ENCODE data around the gene DEDD.
"Not testable (repeated sequence)": the region's sequence is repeated elsewhere in the genome, so short reads cannot be mapped to it uniquely, and the experiment has no call there.

DEDD gene

GRCh38 chr1:161121834-161122233 lies 10.6 kb downstream of the DEDD start:
- DNase-seq = no peak

- DNase-seq = no peak
Measured at GRCh38 chr1:161121042-161121650, 11.3 kb downstream of the DEDD start.

- no peak for DNase-seq
Measured at GRCh38 chr1:161119092-161119903, 13.2 kb downstream of the DEDD start.

GRCh38 chr1:161117759-161118581 lies 14.5 kb downstream of the DEDD start, which contains the start of the genes NIT1 and PFDN2:
Gene NIT1, plus strand, starts transcription at chr1:161118105. Its CDS starts 72 bp downstream, at chr1:161118177.
Gene PFDN2, minus strand, starts transcription at chr1:161118037. Its CDS starts 11 bp downstream, at chr1:161118026.
- peak; percentile 75 for DNase-seq

GRCh38 chr1:161115961-161116360 lies 16.5 kb downstream of the DEDD start:
- DNase-seq = not testable (repeated sequence)

- no peak for DNase-seq
Measured at GRCh38 chr1:161115132-161115711, 17.2 kb downstream of the DEDD start.

GRCh38 chr1:161114556-161114955 lies 17.9 kb downstream of the DEDD start:
- DNase-seq = no peak

- DNase-seq = no peak
Measured at GRCh38 chr1:161113915-161114314, 18.6 kb downstream of the DEDD start.

GRCh38 chr1:161111527-161111926 lies 20.9 kb downstream of the DEDD start:
- no peak for DNase-seq

GRCh38 chr1:161111117-161111516 lies 21.4 kb downstream of the DEDD start:
- no peak for DNase-seq

GRCh38 chr1:161106431-161106830 lies 26.0 kb downstream of the DEDD start:
- DNase-seq = no peak

GRCh38 chr1:161100556-161100955 lies 31.9 kb downstream of the DEDD start:
- no peak for DNase-seq

GRCh38 chr1:161099090-161099802 lies 33.2 kb downstream of the DEDD start:
- no peak for DNase-seq

GRCh38 chr1:161098210-161099068 lies 34.0 kb downstream of the DEDD start, which contains the start of gene KLHDC9:
Gene KLHDC9, plus strand, starts transcription at chr1:161098361. Its CDS starts 175 bp downstream, at chr1:161098536.
- DNase-seq = peak; percentile 27

- DNase-seq = no peak
Measured at GRCh38 chr1:161096530-161096929, 35.9 kb downstream of the DEDD start.

GRCh38 chr1:161096015-161096414 lies 36.5 kb downstream of the DEDD start:
- DNase-seq = no peak

- no peak for DNase-seq
Measured at GRCh38 chr1:161095230-161095629, 37.2 kb downstream of the DEDD start.

GRCh38 chr1:161094481-161094880 lies 38.0 kb downstream of the DEDD start:
- DNase-seq = no peak

- DNase-seq = peak; percentile 48
Measured at GRCh38 chr1:161092621-161093028, 39.8 kb downstream of the DEDD start.

GRCh38 chr1:161091796-161092507 lies 40.5 kb downstream of the DEDD start:
- DNase-seq = no peak
